Stomach smooth muscle (tissue), 2 donors: ENCODE results near the gene DUS2.
"Not testable (repeated sequence)": the region's sequence is repeated elsewhere in the genome, so short reads cannot be mapped to it uniquely, and the experiment has no call there.

ENCODE experiments used
- H3K27ac ChIP-seq: one replicate; pipeline ENCODE4 v1.7.0; 2013; ENCODE audit warnings: mild to moderate bottlenecking, low read length, inconsistent platforms
- H3K27me3 ChIP-seq, 2 donors: one replicate each; pipeline ENCODE4 v1.7.0; 2013; ENCODE audit warnings: low read length in 2 of 2; ENCODE audit not compliant: insufficient read depth in 2 of 2, control insufficient read depth in 1 of 2
- H3K36me3 ChIP-seq, 2 donors: one replicate each; pipeline ENCODE4 v1.7.0; 2013; ENCODE audit warnings: low read length in 2 of 2; ENCODE audit not compliant: control insufficient read depth in 2 of 2, insufficient read depth in 2 of 2
- H3K4me1 ChIP-seq: one replicate; pipeline ENCODE4 v1.7.0; 2013; ENCODE audit warnings: low read length; ENCODE audit not compliant: control insufficient read depth, insufficient read depth
- H3K4me3 ChIP-seq, 2 donors: one replicate each; pipeline ENCODE4 v1.7.0; 2013; ENCODE audit warnings: low read length in 2 of 2
- H3K9ac ChIP-seq, 2 donors: one replicate each; pipeline ENCODE4 v1.7.0; 2013; ENCODE audit warnings: low read length in 2 of 2, mild to moderate bottlenecking in 1 of 2
- H3K9me3 ChIP-seq, 2 donors: one replicate each; pipeline ENCODE4 v1.7.0; 2013; ENCODE audit warnings: low read length in 2 of 2; ENCODE audit not compliant: control insufficient read depth in 2 of 2
- donor health status: healthy.
- donor health status: Pancreatic carcinoma.

Gene DUS2

GRCh38 chr16:68086336-68086841 lies 63.3 kb downstream of the DUS2 start:
- Histone ChIP-seq H3K36me3 (no peaks in the 10 kb centered on the region), H3K4me1 (peaks cover 17% of the 10 kb centered on the region), H3K4me3 (peak overlapping the region; percentile 67 to 96), H3K9me3 (no peaks in the 10 kb centered on the region), H3K9ac (peak overlapping the region; percentile 51 to 80), H3K27me3 (no peaks in the 10 kb centered on the region), H3K27ac (peak overlapping the region; percentile 71)

GRCh38 chr16:68086860-68087268 lies 63.8 kb downstream of the DUS2 start:
- peak overlapping the region; percentile 13 for H3K27ac ChIP-seq
- H3K9me3 ChIP-seq = no peaks in the 10 kb centered on the region
- H3K9ac ChIP-seq = peak overlapping the region; percentile 22 to 51
- no peaks in the 10 kb centered on the region for H3K36me3 ChIP-seq
- H3K27me3 ChIP-seq = no peaks in the 10 kb centered on the region
- peak overlapping the region; percentile 67 to 96 for H3K4me3 ChIP-seq
- H3K4me1 ChIP-seq = peaks cover 18% of the 10 kb centered on the region

- H3K9me3 ChIP-seq = no peaks in the 10 kb centered on the region
- no peak overlapping the region for H3K4me3 ChIP-seq
- H3K9ac ChIP-seq = no peak overlapping the region
- no peaks in the 10 kb centered on the region for H3K36me3 ChIP-seq
- peaks cover 18% of the 10 kb centered on the region for H3K4me1 ChIP-seq
- H3K27ac ChIP-seq = no peak overlapping the region
- no peaks in the 10 kb centered on the region for H3K27me3 ChIP-seq
Observed at GRCh38 chr16:68087688-68088087, 64.6 kb downstream of the DUS2 start.

- Histone ChIP-seq H3K4me1 (peaks cover 17% of the 10 kb centered on the region), H3K36me3 (no peaks in the 10 kb centered on the region), H3K27me3 (no peaks in the 10 kb centered on the region), H3K4me3 (no peak overlapping the region), H3K9ac (no peak overlapping the region), H3K9me3 (no peaks in the 10 kb centered on the region), H3K27ac (no peak overlapping the region)
Observed at GRCh38 chr16:68088130-68088972, 65.3 kb downstream of the DUS2 start.

GRCh38 chr16:68089067-68089466 lies 66.0 kb downstream of the DUS2 start:
- Histone ChIP-seq H3K27ac (no peak overlapping the region), H3K9ac (no peak overlapping the region), H3K4me3 (no peak overlapping the region), H3K4me1 (peaks cover 10% of the 10 kb centered on the region), H3K9me3 (no peaks in the 10 kb centered on the region), H3K27me3 (no peaks in the 10 kb centered on the region), H3K36me3 (no peaks in the 10 kb centered on the region)

- Histone ChIP-seq H3K36me3 (no peaks in the 10 kb centered on the region), H3K9ac (no peak overlapping the region), H3K4me3 (no peak overlapping the region), H3K9me3 (no peaks in the 10 kb centered on the region), H3K27me3 (no peaks in the 10 kb centered on the region), H3K27ac (no peak overlapping the region), H3K4me1 (peaks cover 8% of the 10 kb centered on the region)
Observed at GRCh38 chr16:68090130-68090529, 67.0 kb downstream of the DUS2 start.

GRCh38 chr16:68090533-68090932 lies 67.4 kb downstream of the DUS2 start:
- H3K27ac ChIP-seq = no peak overlapping the region
- H3K9ac ChIP-seq = no peak overlapping the region

GRCh38 chr16:68091380-68092261 lies 68.5 kb downstream of the DUS2 start:
- H3K9ac ChIP-seq = no peak overlapping the region
- H3K9me3 ChIP-seq = no peaks in the 10 kb centered on the region
- H3K4me3 ChIP-seq = no peak overlapping the region
- H3K27me3 ChIP-seq = no peaks in the 10 kb centered on the region
- H3K4me1 ChIP-seq = peaks cover 10% of the 10 kb centered on the region
- no peak overlapping the region for H3K27ac ChIP-seq
- H3K36me3 ChIP-seq = no peaks in the 10 kb centered on the region

More at GRCh38 chr16:68090533-68090932, 67.4 kb downstream of the DUS2 start:
- H3K27me3 ChIP-seq = no peaks in the 10 kb centered on the region
- no peak overlapping the region for H3K4me3 ChIP-seq
- no peaks in the 10 kb centered on the region for H3K36me3 ChIP-seq
- H3K4me1 ChIP-seq = peaks cover 10% of the 10 kb centered on the region
- no peaks in the 10 kb centered on the region for H3K9me3 ChIP-seq

- not testable (repeated sequence) for H3K4me1 ChIP-seq, H3K9ac ChIP-seq, H3K9me3 ChIP-seq, H3K36me3 ChIP-seq, H3K27me3 ChIP-seq, H3K4me3 ChIP-seq, H3K27ac ChIP-seq
Observed at GRCh38 chr16:68092275-68092674, 69.2 kb downstream of the DUS2 start.

- Histone ChIP-seq H3K27me3 (no peaks in the 10 kb centered on the region), H3K27ac (no peak overlapping the region), H3K36me3 (no peaks in the 10 kb centered on the region), H3K4me1 (peaks cover 10% of the 10 kb centered on the region), H3K9ac (no peak overlapping the region), H3K9me3 (no peaks in the 10 kb centered on the region), H3K4me3 (no peak overlapping the region)
Observed at GRCh38 chr16:68093816-68094613, 70.9 kb downstream of the DUS2 start.
